Measurements from ENCODE around the gene SRXN1. TPM values are rescaled to one million over a fixed set of nuclear protein-coding genes. Genes with fewer than 3 reads are reported as not detected.

SRXN1 gene
- total RNA-seq, 2 experiments from 2014 or later = 1.2 to 1.4 TPM

DNA sequence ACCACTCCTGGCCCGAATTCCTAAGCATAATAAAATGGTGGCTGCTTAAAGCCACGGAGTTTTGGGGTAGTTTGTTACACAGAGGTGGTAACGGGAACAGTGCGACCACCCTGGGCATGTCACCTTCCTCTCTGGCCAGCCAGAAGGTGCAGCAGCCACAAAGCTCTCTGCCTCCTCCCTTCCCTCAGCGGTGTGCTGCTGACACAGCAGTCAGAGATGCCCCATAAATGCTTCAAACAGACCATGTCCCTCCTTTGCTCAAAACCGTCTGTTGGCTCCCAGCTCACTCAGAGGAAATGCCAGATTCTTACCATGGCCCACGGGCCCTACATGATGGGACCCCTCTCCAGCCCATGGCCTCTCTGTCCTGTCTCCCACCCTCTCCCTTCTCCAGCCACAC is 30.8 kb downstream of the SRXN1 start:
- Histone ChIP-seq H3K36me3 (ENCODE audit: insufficient read depth, low read length) (no peaks in the 10 kb centered on the region), H3K9me3 (ENCODE audit: control insufficient read depth in 1 of 2, insufficient read depth in 1 of 2, low read length in 2 of 2) (peaks cover 0 to 12% of the 10 kb centered on the region in 2 experiments), H3K4me1 (ENCODE audit: insufficient read depth, low read length) (no peaks in the 10 kb centered on the region), H3K4me3 (ENCODE audit: low read length) (no peak overlapping the region), H3K27me3 (ENCODE audit: control insufficient read depth in 1 of 2, insufficient read depth in 2 of 2, low read length in 2 of 2) (peaks cover 11 to 21% of the 10 kb centered on the region in 2 experiments), H3K27ac (ENCODE audit: low read depth in 1 of 2, low read length in 2 of 2) (no peak overlapping the region)
- H3K36me3 Mint-ChIP-seq (ENCODE audit: low read depth) = no peaks in the 10 kb centered on the region
- no peak overlapping the region for H3K4me3 Mint-ChIP-seq
- intact Hi-C loops (cut with DNase I, micrococcal nuclease) = no loop called here
- ATAC-seq (ENCODE audit: poor library complexity) (no peak), DNase-seq (no peak)
- H3K27ac Mint-ChIP-seq = no peak overlapping the region
- H3K4me1 Mint-ChIP-seq (ENCODE audit: low read depth) = no peaks in the 10 kb centered on the region
- peaks cover 63% of the 10 kb centered on the region for H3K27me3 Mint-ChIP-seq
- CTCF ChIA-PET = no interaction called here
- TF ChIP-seq, protein P1, sequence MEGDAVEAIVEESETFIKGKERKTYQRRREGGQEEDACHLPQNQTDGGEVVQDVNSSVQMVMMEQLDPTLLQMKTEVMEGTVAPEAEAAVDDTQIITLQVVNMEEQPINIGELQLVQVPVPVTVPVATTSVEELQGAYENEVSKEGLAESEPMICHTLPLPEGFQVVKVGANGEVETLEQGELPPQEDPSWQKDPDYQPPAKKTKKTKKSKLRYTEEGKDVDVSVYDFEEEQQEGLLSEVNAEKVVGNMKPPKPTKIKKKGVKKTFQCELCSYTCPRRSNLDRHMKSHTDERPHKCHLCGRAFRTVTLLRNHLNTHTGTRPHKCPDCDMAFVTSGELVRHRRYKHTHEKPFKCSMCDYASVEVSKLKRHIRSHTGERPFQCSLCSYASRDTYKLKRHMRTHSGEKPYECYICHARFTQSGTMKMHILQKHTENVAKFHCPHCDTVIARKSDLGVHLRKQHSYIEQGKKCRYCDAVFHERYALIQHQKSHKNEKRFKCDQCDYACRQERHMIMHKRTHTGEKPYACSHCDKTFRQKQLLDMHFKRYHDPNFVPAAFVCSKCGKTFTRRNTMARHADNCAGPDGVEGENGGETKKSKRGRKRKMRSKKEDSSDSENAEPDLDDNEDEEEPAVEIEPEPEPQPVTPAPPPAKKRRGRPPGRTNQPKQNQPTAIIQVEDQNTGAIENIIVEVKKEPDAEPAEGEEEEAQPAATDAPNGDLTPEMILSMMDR (IDR thresholded peaks at IDR 0.05) = no peak
- peaks cover 9% of the 10 kb centered on the region for H3K9me3 Mint-ChIP-seq
- POLR2A ChIA-PET = no interaction called here

DNA sequence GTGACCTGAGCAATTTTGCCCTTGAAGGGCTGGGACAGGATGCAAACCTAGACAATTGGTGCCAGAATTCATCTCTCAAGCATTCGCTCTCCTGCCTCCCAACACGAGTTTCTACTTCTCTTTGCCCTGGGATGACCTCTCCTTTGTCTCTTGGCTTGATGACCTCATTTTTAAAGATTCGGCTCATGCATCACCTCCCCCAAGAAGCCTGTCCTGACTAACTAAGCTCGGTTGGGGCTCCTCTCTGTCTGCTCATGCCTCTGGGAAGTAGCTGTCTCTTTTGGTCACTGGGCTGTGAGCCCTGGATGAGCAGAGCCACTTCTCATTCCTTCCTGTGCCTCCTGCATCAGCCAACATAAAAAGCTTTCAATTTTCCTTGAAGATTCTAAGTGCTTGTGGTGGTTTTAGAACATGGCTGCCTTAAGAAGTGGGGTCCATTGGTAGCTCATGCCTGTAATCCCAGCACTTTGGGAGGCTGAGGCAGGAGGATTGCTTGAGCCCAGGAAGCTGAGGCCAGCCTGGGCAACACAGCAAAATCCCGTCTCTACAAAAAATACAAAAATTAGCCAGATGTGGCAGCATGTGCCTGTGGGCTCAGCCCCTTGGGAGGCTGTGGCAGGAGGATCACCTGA is 31.8 kb downstream of the SRXN1 start:
- ChIA-PET CTCF (no interaction called here), POLR2A (no interaction called here)
- Histone ChIP-seq H3K27ac (ENCODE audit: low read depth in 1 of 2, low read length in 2 of 2) (no peak overlapping the region), H3K4me1 (ENCODE audit: insufficient read depth, low read length) (no peaks in the 10 kb centered on the region), H3K9me3 (ENCODE audit: control insufficient read depth in 1 of 2, insufficient read depth in 1 of 2, low read length in 2 of 2) (peaks cover 0 to 12% of the 10 kb centered on the region in 2 experiments), H3K27me3 (ENCODE audit: control insufficient read depth in 1 of 2, insufficient read depth in 2 of 2, low read length in 2 of 2) (peaks cover 14 to 25% of the 10 kb centered on the region in 2 experiments), H3K4me3 (ENCODE audit: low read length) (no peak overlapping the region), H3K36me3 (ENCODE audit: insufficient read depth, low read length) (no peaks in the 10 kb centered on the region)
- Mint-ChIP-seq H3K36me3 (ENCODE audit: low read depth) (no peaks in the 10 kb centered on the region), H3K27me3 (peaks cover 67% of the 10 kb centered on the region), H3K4me1 (ENCODE audit: low read depth) (no peaks in the 10 kb centered on the region), H3K4me3 (no peak overlapping the region), H3K9me3 (peaks cover 9% of the 10 kb centered on the region), H3K27ac (no peak overlapping the region)
- DNase-seq (no peak), ATAC-seq (ENCODE audit: poor library complexity) (no peak)
- TF ChIP-seq, protein P1 (IDR thresholded peaks at IDR 0.05) = no peak
- intact Hi-C loops (cut with DNase I, micrococcal nuclease) = no loop called here

DNA sequence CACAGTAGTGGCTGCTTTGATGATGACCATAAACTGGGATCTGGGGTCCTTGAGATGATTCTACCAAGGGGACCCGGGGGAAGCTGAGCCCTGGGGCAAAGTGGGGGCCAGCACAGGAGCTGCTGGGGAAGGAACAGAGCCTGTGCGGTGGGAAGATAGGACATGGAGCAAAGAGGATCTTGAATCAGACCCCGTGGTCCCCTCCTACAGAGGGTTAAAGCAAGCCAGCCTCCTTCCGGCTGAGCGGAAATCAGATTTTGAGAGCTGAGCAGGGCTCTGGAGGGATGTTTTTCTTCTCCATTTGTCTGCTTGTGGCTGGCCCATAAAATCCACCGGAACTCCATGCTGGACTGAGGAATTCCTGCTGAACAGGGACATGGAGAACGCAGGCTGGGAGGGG is 32.8 kb downstream of the SRXN1 start:
- Histone ChIP-seq H3K4me3 (ENCODE audit: low read length) (no peak overlapping the region), H3K27ac (ENCODE audit: low read depth in 1 of 2, low read length in 2 of 2) (no peak overlapping the region), H3K36me3 (ENCODE audit: insufficient read depth, low read length) (no peaks in the 10 kb centered on the region), H3K9me3 (ENCODE audit: control insufficient read depth in 1 of 2, insufficient read depth in 1 of 2, low read length in 2 of 2) (peaks cover 0 to 12% of the 10 kb centered on the region in 2 experiments), H3K27me3 (ENCODE audit: control insufficient read depth in 1 of 2, insufficient read depth in 2 of 2, low read length in 2 of 2) (peaks cover 17 to 25% of the 10 kb centered on the region in 2 experiments), H3K4me1 (ENCODE audit: insufficient read depth, low read length) (no peaks in the 10 kb centered on the region)
- Mint-ChIP-seq H3K27ac (no peak overlapping the region), H3K4me3 (no peak overlapping the region), H3K27me3 (peaks cover 67% of the 10 kb centered on the region), H3K36me3 (ENCODE audit: low read depth) (no peaks in the 10 kb centered on the region), H3K9me3 (peaks cover 7% of the 10 kb centered on the region), H3K4me1 (ENCODE audit: low read depth) (no peaks in the 10 kb centered on the region)
- ATAC-seq (ENCODE audit: poor library complexity) = no peak
- ChIA-PET POLR2A (no interaction called here), CTCF (no interaction called here)
- DNase-seq = no peak
- TF ChIP-seq, protein P1 (IDR thresholded peaks at IDR 0.05) = no peak
- intact Hi-C loops (cut with DNase I, micrococcal nuclease) = no loop called here

Measured in CD4-positive, alpha-beta T cell (primary cell).